ENCODE measurements around the gene RASA3.
A peak's percentile ranks its signal among the peaks of the same experiment; 100 is the strongest.

RASA3 gene

DNA sequence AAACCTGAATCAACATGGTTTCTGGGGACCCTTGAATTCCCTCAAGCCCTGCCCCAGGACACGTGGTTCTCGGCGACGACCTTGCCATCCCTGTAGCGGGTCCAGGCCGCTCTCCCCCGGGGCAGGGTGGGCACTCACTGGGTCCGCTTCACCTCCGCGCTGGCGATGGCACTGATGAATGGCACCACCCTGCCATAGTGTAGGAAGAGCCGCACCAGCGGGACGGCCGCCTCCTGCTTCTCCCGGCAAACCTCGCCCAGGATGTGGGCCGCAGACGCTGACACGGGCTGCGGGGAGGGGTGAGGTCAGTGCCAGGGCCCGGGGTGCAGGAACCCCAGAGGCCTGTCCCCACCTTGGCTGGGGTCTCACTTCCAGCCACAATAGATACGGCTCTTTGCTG lies 114.5 kb downstream of the RASA3 start:
- H3K9me3 ChIP-seq (ENCODE audit: insufficient read depth, low read length) = 0 out of 2 replicates have a peak, but pooled peaks cover 4% of the 10 kb centered on the region
- peaks cover 76% of the 10 kb centered on the region for H3K36me3 ChIP-seq (ENCODE audit: insufficient read depth, insufficient read length, low read length)

GRCh38 chr13:114017028-114017630 lies 115.3 kb downstream of the RASA3 start:
- no peaks in the 10 kb centered on the region for H3K27me3 ChIP-seq (ENCODE audit: insufficient read depth, insufficient read length)
- H3K36me3 ChIP-seq (ENCODE audit: insufficient read depth, insufficient read length, low read length) = peaks cover 73% of the 10 kb centered on the region
- peak; percentile 20 for DNase-seq (ENCODE audit: low read depth, low spot score)

More for the DNA sequence above, 114.5 kb downstream of the RASA3 start:
- Histone ChIP-seq H3K4me1 (ENCODE audit: insufficient read depth, insufficient read length) (peaks cover 28% of the 10 kb centered on the region), H3K27me3 (ENCODE audit: insufficient read depth, insufficient read length) (no peaks in the 10 kb centered on the region), H3K9ac (ENCODE audit: insufficient read length, low read depth) (no peak overlapping the region), H3K4me3 (ENCODE audit: insufficient read length, low read depth) (no peak overlapping the region)
- DNase-seq (ENCODE audit: low read depth, low spot score) = no peak
- TF ChIP-seq ZNF274 (IDR thresholded peaks at IDR 0.05; ENCODE audit: low read depth, low read length) (no peak), YY1 (IDR thresholded peaks at IDR 0.05; ENCODE audit: insufficient read depth, insufficient read length) (no peak)

DNA sequence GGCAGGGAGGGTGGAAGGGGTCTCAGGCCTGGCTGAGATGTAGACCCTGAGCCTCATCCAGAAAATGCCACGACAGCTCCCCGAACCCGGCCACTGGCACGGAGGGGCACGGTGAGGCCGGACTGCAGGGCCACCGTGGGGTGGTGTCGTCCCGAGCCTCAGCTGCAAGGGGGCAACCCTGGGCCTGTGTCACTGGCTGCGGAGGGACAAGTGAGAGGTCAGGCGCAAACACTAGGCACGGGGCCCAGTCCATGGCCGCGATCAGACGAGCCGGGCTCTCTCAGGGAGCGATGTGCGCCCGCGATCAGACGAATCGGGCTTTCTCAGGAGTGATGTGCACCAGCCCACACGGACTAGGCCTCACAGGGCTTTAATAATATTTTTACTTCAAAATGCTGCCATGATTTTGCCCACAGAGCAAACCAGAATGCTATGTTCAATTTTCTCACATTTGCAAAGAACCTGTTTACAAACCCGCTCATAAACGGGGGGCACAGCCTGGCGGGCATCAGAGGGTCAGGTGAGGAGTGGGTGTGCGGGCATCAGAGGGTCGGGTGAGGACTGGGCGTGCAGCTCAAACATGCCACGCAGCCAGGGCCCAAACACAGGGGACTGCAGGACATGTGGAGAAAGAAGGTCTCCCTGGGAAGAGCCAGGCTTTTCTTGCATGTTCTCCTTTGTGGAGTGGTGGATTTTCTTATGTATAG lies 115.9 kb downstream of the RASA3 start:
- DNase-seq (ENCODE audit: low read depth, low spot score) = no peak
- TF ChIP-seq ZNF274 (IDR thresholded peaks at IDR 0.05; ENCODE audit: low read depth, low read length) = no peak
- TF ChIP-seq YY1 (IDR thresholded peaks at IDR 0.05; ENCODE audit: insufficient read depth, insufficient read length) = no peak
- no peak for TF ChIP-seq SUZ12 (IDR thresholded peaks at IDR 0.05; ENCODE audit: extremely low read depth, insufficient read depth, insufficient read length)
- Histone ChIP-seq H3K9me3 (ENCODE audit: insufficient read depth, low read length) (0 out of 2 replicates have a peak, but pooled peaks cover 4% of the 10 kb centered on the region), H3K4me1 (ENCODE audit: insufficient read depth, insufficient read length) (peaks cover 28% of the 10 kb centered on the region), H3K36me3 (ENCODE audit: insufficient read depth, insufficient read length, low read length) (peaks cover 69% of the 10 kb centered on the region), H3K4me3 (ENCODE audit: insufficient read length, low read depth) (no peak overlapping the region), H3K9ac (ENCODE audit: insufficient read length, low read depth) (peak overlapping the region; percentile 28), H3K27me3 (ENCODE audit: insufficient read depth, insufficient read length) (no peaks in the 10 kb centered on the region)

More at GRCh38 chr13:114017028-114017630, 115.3 kb downstream of the RASA3 start:
- Histone ChIP-seq H3K9me3 (ENCODE audit: insufficient read depth, low read length) (0 out of 2 replicates have a peak, but pooled peaks cover 4% of the 10 kb centered on the region), H3K9ac (ENCODE audit: insufficient read length, low read depth) (no peak overlapping the region), H3K4me1 (ENCODE audit: insufficient read depth, insufficient read length) (peaks cover 28% of the 10 kb centered on the region), H3K4me3 (ENCODE audit: insufficient read length, low read depth) (no peak overlapping the region)
- TF ChIP-seq YY1 (IDR thresholded peaks at IDR 0.05; ENCODE audit: insufficient read depth, insufficient read length) (no peak), ZNF274 (IDR thresholded peaks at IDR 0.05; ENCODE audit: low read depth, low read length) (no peak), SUZ12 (IDR thresholded peaks at IDR 0.05; ENCODE audit: extremely low read depth, insufficient read depth, insufficient read length) (no peak)

DNA sequence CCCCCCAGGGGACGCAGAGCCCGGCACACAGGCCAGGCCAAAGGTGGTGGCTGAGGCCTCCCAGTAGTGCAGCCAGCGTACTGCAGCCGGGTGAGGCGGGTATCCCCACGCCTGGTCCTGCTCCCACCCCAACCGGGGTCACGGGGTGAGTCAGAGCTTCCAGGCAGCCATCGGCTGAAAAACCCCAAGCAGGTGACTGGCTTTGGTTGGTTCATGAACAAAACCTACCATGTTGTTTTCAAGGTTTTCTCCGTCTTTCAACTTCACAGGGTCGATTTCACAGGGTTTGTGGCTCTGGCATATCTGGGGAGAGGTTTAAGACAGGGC lies 116.5 kb downstream of the RASA3 start:
- peak overlapping the region; percentile 28 for H3K9ac ChIP-seq (ENCODE audit: insufficient read length, low read depth)
- no peaks in the 10 kb centered on the region for H3K27me3 ChIP-seq (ENCODE audit: insufficient read depth, insufficient read length)
- no peak for DNase-seq (ENCODE audit: low read depth, low spot score)
- no peak overlapping the region for H3K4me3 ChIP-seq (ENCODE audit: insufficient read length, low read depth)
- H3K9me3 ChIP-seq (ENCODE audit: insufficient read depth, low read length) = 0 out of 2 replicates have a peak, but pooled peaks cover 4% of the 10 kb centered on the region
- no peak for TF ChIP-seq YY1 (IDR thresholded peaks at IDR 0.05; ENCODE audit: insufficient read depth, insufficient read length)
- H3K4me1 ChIP-seq (ENCODE audit: insufficient read depth, insufficient read length) = peaks cover 26% of the 10 kb centered on the region
- peaks cover 68% of the 10 kb centered on the region for H3K36me3 ChIP-seq (ENCODE audit: insufficient read depth, insufficient read length, low read length)

DNA sequence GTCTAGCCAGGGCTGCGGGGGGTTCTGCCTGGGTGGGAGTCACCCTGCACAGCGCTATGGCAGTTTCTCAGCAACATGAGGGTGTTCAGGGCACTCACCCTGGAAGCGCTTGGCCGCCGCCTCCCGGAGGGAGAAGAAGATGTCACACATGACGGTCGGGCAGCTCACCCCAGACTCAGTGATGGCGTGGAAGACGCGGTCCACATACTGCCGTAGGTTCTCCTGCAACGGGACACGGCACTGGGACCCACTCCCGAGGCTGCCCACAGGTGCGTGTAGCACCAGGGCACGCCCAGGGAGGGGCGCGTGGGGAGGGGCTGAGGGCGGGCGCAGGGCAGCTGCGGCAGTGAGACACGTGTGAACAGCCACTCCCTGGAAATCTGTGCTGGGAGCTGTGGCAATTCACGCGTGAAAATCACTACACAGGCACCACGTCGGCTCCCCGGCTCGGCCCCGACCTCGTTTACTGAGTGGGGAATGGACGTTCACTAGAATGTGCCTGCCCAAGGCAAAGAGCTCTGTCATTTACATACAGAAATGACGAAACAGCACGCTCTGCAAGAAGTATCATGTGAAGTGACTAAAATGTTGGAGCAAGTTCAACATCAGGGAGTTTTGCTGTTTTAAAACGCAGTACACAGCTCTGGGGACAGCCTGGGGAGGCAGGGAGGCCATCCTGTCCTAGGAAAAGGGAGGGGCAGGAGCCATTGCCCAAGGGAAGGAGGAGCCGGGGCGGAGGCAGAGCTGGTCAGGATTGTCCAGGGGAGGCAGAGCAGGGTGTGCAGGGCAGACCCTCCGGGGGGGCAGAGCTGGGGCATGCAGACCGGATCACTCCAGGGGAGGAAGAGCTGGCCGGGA lies 117.1 kb downstream of the RASA3 start:
- TF ChIP-seq YY1 (IDR thresholded peaks at IDR 0.05; ENCODE audit: insufficient read depth, insufficient read length) (no peak), ZNF274 (IDR thresholded peaks at IDR 0.05; ENCODE audit: low read depth, low read length) (no peak), SUZ12 (IDR thresholded peaks at IDR 0.05; ENCODE audit: extremely low read depth, insufficient read depth, insufficient read length) (no peak)
- H3K36me3 ChIP-seq (ENCODE audit: insufficient read depth, insufficient read length, low read length) = peaks cover 63% of the 10 kb centered on the region
- H3K9ac ChIP-seq (ENCODE audit: insufficient read length, low read depth) = peak overlapping the region; percentile 28
- 0 out of 2 replicates have a peak, but pooled peaks cover 4% of the 10 kb centered on the region for H3K9me3 ChIP-seq (ENCODE audit: insufficient read depth, low read length)
- no peak overlapping the region for H3K4me3 ChIP-seq (ENCODE audit: insufficient read length, low read depth)
- DNase-seq (ENCODE audit: low read depth, low spot score) = no peak
- H3K27me3 ChIP-seq (ENCODE audit: insufficient read depth, insufficient read length) = no peaks in the 10 kb centered on the region
- peaks cover 21% of the 10 kb centered on the region for H3K4me1 ChIP-seq (ENCODE audit: insufficient read depth, insufficient read length)

DNA sequence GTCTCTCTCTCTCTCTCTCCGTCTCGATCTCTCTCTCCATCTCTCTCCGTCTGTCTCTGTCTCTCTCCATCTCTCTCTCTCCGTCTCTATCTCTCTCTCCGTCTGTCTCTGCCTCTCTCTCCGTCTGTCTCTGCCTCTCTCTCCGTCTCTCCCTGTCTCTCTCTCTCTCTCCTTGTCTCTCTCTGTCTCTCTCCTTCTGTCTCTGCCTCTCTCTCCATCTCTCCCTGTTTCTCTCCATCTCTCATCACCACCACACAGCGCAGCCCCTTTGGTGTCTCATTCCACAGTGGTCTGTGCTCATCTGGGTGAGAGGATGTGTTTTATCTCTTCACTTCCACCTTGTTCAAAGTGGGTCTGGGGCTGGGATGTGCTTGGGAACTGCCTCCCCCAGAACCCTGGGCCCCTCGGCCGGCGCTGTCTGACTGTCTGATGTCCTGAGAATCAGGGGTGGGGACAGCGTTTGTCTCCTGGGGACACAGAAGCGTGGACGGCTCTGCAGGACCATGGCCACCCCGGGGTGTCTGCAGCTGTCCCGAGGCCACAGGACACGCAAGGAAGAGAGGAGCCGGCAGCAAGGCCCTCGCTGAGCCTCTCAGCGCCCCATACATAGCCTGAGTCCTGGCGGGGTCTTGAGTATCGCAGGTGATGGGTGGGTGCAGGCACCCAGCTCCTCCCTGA lies 118.3 kb downstream of the RASA3 start:
- peaks cover 16% of the 10 kb centered on the region for H3K4me1 ChIP-seq (ENCODE audit: insufficient read depth, insufficient read length)
- TF ChIP-seq YY1 (IDR thresholded peaks at IDR 0.05; ENCODE audit: insufficient read depth, insufficient read length) = no peak
- no peak for DNase-seq (ENCODE audit: low read depth, low spot score)
- H3K9me3 ChIP-seq (ENCODE audit: insufficient read depth, low read length) = no peaks in the 10 kb centered on the region
- peaks cover 67% of the 10 kb centered on the region for H3K36me3 ChIP-seq (ENCODE audit: insufficient read depth, insufficient read length, low read length)
- no peak overlapping the region for H3K4me3 ChIP-seq (ENCODE audit: insufficient read length, low read depth)
- no peak overlapping the region for H3K9ac ChIP-seq (ENCODE audit: insufficient read length, low read depth)
- H3K27me3 ChIP-seq (ENCODE audit: insufficient read depth, insufficient read length) = no peaks in the 10 kb centered on the region

DNA sequence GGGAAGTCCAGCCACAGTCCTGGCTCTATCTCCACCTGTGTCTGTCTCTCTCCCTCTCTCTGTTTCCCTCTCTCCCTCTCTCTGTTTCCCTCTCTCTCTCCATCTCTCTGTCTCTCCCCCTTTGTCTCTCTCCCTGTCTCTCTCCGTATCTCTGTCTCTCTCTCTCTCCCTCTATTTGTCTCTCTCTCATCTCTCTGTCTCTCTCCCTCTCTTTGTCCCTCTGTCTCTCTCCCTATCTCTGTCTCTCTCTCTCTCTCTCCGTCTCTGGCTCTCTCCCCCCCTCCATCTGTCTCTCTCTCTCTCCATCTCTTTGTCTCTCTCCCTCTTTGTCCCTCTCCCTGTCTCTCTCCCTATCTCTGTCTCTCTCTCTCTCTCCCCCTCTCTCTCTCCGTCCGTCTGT lies 119.1 kb downstream of the RASA3 start:
- no peak for DNase-seq (ENCODE audit: low read depth, low spot score)
- Histone ChIP-seq H3K9ac (ENCODE audit: insufficient read length, low read depth) (no peak overlapping the region), H3K4me3 (ENCODE audit: insufficient read length, low read depth) (no peak overlapping the region), H3K4me1 (ENCODE audit: insufficient read depth, insufficient read length) (peaks cover 15% of the 10 kb centered on the region), H3K27me3 (ENCODE audit: insufficient read depth, insufficient read length) (no peaks in the 10 kb centered on the region), H3K9me3 (ENCODE audit: insufficient read depth, low read length) (no peaks in the 10 kb centered on the region), H3K36me3 (ENCODE audit: insufficient read depth, insufficient read length, low read length) (peaks cover 63% of the 10 kb centered on the region)
- TF ChIP-seq SUZ12 (IDR thresholded peaks at IDR 0.05; ENCODE audit: extremely low read depth, insufficient read depth, insufficient read length) (no peak), YY1 (IDR thresholded peaks at IDR 0.05; ENCODE audit: insufficient read depth, insufficient read length) (no peak), ZNF274 (IDR thresholded peaks at IDR 0.05; ENCODE audit: low read depth, low read length) (no peak)

Data from NT2/D1 (cell line).